Activated naive CD4-positive, alpha-beta T cell treated with anti-CD3 and anti-CD28 coated beads for 36 hours (primary cell): ENCODE measurements around the gene GABRR2. TPM values are rescaled to one million over a fixed set of nuclear protein-coding genes. Genes with fewer than 3 reads are reported as not detected.

Experiments
- CTCF ChIA-PET: fragments of 350-600 bp; sonication (Branson Sonifier 250); formaldehyde crosslinking; loops from one replicate; lab custom pipeline; 2021; ENCODE audit warnings: antibody characterized with exemption; lab: Charles Lee
- DNase-seq: peaks from one replicate; pipeline ENCODE4 v3.0.0-alpha.2; 2020
- H3K27ac Mint-ChIP-seq: one replicate; pipeline ENCODE4 v1.8.0; 2021; ENCODE audit warnings: mild to moderate bottlenecking, mixed read lengths
- H3K27me3 Mint-ChIP-seq: one replicate; pipeline ENCODE4 v1.8.0; 2021; ENCODE audit warnings: low read depth, mixed read lengths
- H3K36me3 Mint-ChIP-seq: one replicate; pipeline ENCODE4 v1.8.0; 2021; ENCODE audit warnings: low read depth, mixed read lengths
- H3K4me1 Mint-ChIP-seq: one replicate; pipeline ENCODE4 v1.8.0; 2021; ENCODE audit warnings: low read depth, mixed read lengths
- H3K4me3 Mint-ChIP-seq: one replicate; pipeline ENCODE4 v1.8.0; 2021; ENCODE audit warnings: mild to moderate bottlenecking, moderate library complexity, mixed read lengths
- H3K9me3 Mint-ChIP-seq: one replicate; pipeline ENCODE4 v1.8.0; 2021; ENCODE audit warnings: mixed read lengths
- intact Hi-C: fragments of 100-400 bp; cut with micrococcal nuclease; formaldehyde crosslinking; loops from one replicate; pipeline ENCODE4 v1.15.1; 2023
- total RNA-seq, 2 experiments: library from RNA; stranded (reverse); gene quantifications; one replicate each; pipeline ENCODE4 v1.2.3, GENCODE V29; 2021

GABRR2 gene
- total RNA-seq, 2 experiments from 2014 or later: not detected

DNA sequence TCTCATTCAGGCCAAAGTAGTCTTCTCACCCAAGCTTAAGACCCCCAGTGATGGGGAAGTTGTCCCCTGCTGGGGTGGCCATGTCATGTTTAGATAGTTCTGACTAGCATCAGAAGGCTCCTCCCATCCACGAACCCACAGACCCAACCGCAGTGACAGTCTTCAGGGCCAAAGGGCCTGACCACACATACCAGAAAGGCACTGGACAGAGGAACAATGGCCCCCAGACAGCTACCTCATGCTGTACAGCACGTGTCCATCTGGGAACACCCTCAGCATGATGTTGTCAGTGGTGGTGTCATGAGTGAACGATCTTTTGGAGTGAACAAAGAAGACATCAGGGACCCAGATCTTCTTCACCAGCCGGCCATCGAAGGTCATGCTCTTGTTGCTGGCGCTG is 46.3 kb downstream of the GABRR2 start:
- Mint-ChIP-seq H3K9me3 (no peaks in the 10 kb centered on the region), H3K4me3 (no peak overlapping the region), H3K4me1 (peaks cover 2% of the 10 kb centered on the region), H3K27me3 (no peaks in the 10 kb centered on the region), H3K36me3 (no peaks in the 10 kb centered on the region), H3K27ac (no peak overlapping the region)
- DNase-seq: no peak
- intact Hi-C loops: no loop called here
- CTCF ChIA-PET: no interaction called here

DNA sequence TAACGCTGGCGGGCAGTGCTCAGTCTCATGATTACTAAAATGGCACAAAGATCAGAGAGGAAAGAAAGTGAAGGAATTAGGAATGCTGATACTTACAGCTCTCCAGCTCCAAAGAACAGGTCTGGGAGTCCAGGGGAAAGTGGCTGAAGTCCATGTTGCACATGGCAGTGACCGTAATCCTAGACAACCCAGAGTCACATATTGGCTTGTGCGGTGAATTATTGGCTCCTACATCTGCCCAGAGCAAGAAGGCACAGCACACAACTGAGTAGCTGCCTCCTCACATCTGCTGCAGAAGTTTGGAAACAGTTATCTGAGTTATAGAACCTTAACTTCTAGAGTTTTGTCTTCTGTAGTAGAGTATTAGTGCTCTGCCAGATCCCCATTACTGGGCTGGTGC is 47.2 kb downstream of the GABRR2 start:
- Mint-ChIP-seq H3K4me3 (no peak overlapping the region), H3K9me3 (no peaks in the 10 kb centered on the region), H3K36me3 (no peaks in the 10 kb centered on the region), H3K4me1 (peaks cover 2% of the 10 kb centered on the region), H3K27me3 (no peaks in the 10 kb centered on the region), H3K27ac (no peak overlapping the region)
- CTCF ChIA-PET: interaction anchor here (0.6 kb wide), 2 partner anchors 96 to 148 kb away, joined by 3 read pairs; no protein-coding TSS in a partner anchor
- no peak for DNase-seq
- intact Hi-C loops: no loop called here

DNA sequence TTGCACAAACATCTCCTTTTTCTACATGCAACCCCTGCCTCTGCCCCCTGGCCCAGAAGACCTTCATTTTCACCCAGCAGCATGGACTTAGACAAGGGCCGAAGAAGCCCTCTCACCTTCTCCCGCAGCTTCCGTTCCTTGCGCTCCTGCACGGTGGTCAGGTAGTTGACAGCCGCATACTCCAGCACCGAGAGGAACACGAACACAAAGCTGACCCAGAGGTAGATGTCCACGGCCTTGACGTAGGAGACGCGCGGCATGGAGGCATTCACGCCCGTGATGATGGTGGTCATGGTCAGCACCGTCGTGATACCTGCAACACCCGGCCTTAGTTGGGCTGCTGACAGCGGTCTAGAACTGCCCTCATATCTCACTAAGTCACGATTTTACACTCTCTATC is 50.8 kb downstream of the GABRR2 start:
- peaks cover 4% of the 10 kb centered on the region for H3K4me1 Mint-ChIP-seq
- no peak overlapping the region for H3K27ac Mint-ChIP-seq
- no peaks in the 10 kb centered on the region for H3K36me3 Mint-ChIP-seq

DNA sequence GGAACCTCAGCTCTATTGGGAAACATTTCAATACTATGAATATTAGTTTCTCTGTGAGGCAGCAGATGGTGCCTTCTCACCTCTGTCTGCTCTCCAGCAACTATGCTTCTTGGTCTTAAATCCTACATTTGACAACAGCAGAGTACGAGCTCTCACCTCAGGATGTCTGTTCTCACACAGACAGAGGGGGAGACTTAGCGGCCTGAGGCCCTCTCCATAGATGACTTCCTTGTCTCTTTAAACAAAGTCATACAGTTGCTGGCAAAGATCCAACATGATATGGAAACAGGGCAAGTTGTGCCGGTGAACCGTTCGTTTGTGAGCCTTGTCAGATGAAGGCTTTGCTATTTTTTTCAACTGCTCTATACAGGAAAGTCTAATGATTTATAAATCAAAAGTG is 54.3 kb downstream of the GABRR2 start:
- CTCF ChIA-PET: no interaction called here
- intact Hi-C loops: no loop called here
- H3K36me3 Mint-ChIP-seq: no peaks in the 10 kb centered on the region
- H3K4me3 Mint-ChIP-seq: no peak overlapping the region
- H3K27ac Mint-ChIP-seq: no peak overlapping the region
- DNase-seq: peak; percentile 14
- H3K9me3 Mint-ChIP-seq: no peaks in the 10 kb centered on the region
- H3K4me1 Mint-ChIP-seq: peaks cover 4% of the 10 kb centered on the region
- no peaks in the 10 kb centered on the region for H3K27me3 Mint-ChIP-seq

More for the DNA sequence above, 50.8 kb downstream of the GABRR2 start:
- no peaks in the 10 kb centered on the region for H3K27me3 Mint-ChIP-seq
- CTCF ChIA-PET: no interaction called here
- no peak for DNase-seq
- H3K4me3 Mint-ChIP-seq: no peak overlapping the region
- intact Hi-C loops: no loop called here
- no peaks in the 10 kb centered on the region for H3K9me3 Mint-ChIP-seq

DNA sequence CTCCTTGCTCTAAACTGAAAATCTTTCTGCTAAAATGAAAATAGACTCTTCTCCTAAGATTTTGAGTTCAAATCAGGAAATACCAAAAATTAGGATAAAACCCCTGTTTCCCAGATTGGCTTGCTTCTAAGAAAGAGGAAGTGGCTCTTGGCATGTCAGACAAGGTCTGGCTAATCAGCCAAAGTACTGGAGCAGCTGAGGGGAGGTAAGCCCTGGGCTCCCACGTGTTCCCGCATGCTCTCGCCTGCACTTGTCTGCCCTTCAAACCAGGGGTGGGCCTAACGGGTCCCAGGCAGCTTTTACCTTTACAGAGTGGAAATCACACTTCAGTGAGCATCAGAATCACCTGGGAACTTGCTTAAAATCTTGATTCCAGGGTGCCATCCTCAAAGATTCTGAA is 54.8 kb downstream of the GABRR2 start:
- intact Hi-C loops: no loop called here
- Mint-ChIP-seq H3K27me3 (no peaks in the 10 kb centered on the region), H3K27ac (no peak overlapping the region), H3K9me3 (no peaks in the 10 kb centered on the region), H3K36me3 (no peaks in the 10 kb centered on the region), H3K4me1 (peaks cover 4% of the 10 kb centered on the region), H3K4me3 (no peak overlapping the region)
- CTCF ChIA-PET: no interaction called here
- no peak for DNase-seq

DNA sequence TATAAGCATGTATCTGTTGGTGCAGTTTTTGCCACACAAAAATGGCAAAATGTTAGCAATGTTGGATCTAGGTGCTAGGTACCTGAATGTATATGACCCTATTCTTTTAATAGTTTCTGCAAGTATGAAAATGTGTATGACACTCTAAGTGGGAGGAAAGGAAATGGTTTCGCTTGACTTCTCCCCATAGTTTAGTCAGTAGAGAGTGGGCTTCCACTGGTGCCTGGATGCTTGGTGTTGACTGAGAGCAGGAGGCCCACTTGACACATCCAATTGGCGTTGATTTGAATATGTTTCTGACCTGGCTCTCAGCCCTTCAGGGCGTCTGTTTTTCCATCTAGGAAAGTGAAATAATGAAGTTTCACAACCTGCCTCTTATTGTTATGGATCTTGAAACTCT is 56.2 kb downstream of the GABRR2 start:
- CTCF ChIA-PET: no interaction called here
- H3K27ac Mint-ChIP-seq: no peak overlapping the region
- intact Hi-C loops: no loop called here
- no peaks in the 10 kb centered on the region for H3K27me3 Mint-ChIP-seq
- no peak for DNase-seq
- no peaks in the 10 kb centered on the region for H3K9me3 Mint-ChIP-seq
- H3K36me3 Mint-ChIP-seq: no peaks in the 10 kb centered on the region
- H3K4me3 Mint-ChIP-seq: no peak overlapping the region
- H3K4me1 Mint-ChIP-seq: peaks cover 4% of the 10 kb centered on the region

DNA sequence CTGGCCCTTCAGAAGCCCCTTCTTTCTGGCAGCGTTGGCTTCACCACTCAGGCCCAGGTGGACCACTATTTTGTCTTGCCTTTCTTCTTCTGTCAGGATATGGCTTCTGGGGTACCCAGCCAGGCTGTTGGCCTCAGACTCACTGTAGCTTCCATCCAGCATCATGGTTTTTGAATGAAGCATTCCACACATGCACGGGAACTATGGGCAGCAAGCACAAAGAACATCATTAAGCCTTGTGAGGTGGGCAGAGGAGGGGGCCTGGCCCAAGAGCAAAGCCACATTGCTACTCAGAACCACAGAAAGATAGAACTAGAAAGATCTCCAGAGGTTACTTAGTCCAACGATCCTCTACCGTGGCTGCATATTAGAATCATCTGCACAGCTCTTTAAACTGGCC is 57.3 kb downstream of the GABRR2 start:
- Mint-ChIP-seq H3K4me3 (no peak overlapping the region), H3K36me3 (no peaks in the 10 kb centered on the region), H3K9me3 (no peaks in the 10 kb centered on the region), H3K4me1 (peaks cover 4% of the 10 kb centered on the region), H3K27ac (no peak overlapping the region), H3K27me3 (no peaks in the 10 kb centered on the region)
- no peak for DNase-seq
- CTCF ChIA-PET: interaction anchor here (0.6 kb wide), 1 partner anchor 9 kb away, joined by 3 read pairs; no protein-coding TSS in a partner anchor
- intact Hi-C loops: no loop called here

DNA sequence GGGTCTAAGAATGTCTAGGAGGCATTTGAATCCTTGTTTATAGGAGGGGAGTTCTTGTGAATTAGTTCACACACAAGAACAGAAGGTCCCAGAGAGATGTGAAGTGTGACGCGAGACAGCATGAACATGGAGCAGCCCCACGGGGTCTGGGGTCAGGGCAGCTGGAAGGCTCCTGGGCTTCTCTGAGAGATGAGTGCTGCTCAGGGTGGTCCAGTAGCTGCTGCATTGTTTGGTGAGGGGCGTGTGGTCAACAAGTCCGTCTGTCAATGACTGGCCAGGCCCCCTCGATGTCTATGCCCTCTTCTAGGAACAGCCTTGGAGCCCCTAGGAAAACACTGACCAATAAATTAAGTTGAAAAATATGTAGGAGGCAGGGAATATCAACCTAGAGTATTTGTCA is 57.8 kb downstream of the GABRR2 start:
- no peak overlapping the region for H3K4me3 Mint-ChIP-seq
- CTCF ChIA-PET: interaction anchor here (0.6 kb wide), 1 partner anchor 9 kb away, joined by 3 read pairs; no protein-coding TSS in a partner anchor
- intact Hi-C loops: no loop called here
- no peaks in the 10 kb centered on the region for H3K27me3 Mint-ChIP-seq
- DNase-seq: no peak
- no peak overlapping the region for H3K27ac Mint-ChIP-seq
- H3K9me3 Mint-ChIP-seq: no peaks in the 10 kb centered on the region
- no peaks in the 10 kb centered on the region for H3K36me3 Mint-ChIP-seq
- H3K4me1 Mint-ChIP-seq: peaks cover 4% of the 10 kb centered on the region

DNA sequence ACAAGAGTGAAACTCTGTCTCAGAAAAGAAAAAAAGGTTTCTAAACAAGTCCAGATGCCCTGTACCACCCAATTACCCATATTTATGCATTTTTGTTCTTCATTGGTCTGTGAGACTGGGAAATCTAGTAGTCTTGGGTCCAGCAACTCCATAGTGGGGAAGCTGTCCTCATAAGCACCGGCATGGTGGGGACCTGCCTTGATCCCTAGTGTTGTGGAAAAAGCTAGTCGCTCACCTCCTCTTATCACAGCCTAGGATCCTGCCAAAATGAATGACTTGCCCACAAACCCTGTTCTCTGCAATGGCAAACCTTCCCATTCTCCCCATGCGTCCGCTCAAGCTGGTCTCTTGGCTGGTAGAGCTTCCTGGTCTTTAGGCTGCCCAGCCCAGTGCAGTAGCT is 59.7 kb downstream of the GABRR2 start:
- Mint-ChIP-seq H3K27me3 (no peaks in the 10 kb centered on the region), H3K4me3 (no peak overlapping the region)

DNA sequence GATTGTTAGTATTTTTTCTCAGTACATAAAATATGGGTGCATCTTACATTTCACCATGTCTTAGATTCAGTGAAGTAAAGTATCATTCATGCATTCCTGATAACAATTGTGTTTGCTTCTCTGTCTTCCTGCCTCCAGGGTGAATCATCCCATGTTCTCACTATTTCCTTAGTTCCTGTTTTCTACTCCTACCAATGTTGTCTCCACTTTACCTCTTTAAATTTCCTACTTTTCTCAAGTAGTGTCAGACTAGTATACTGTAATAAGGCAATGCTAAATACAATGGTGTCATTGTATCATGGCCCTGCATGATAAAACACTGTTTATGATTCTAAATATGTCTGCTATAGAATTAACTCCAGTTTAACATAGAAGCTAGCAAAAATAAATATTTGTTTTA is 60.5 kb downstream of the GABRR2 start:
- H3K4me1 Mint-ChIP-seq: no peaks in the 10 kb centered on the region
- no peak overlapping the region for H3K27ac Mint-ChIP-seq
- DNase-seq: no peak
- CTCF ChIA-PET: interaction anchor here (1.1 kb wide), 1 partner anchor 118 kb away, joined by 3 read pairs; no protein-coding TSS in a partner anchor
- no peaks in the 10 kb centered on the region for H3K27me3 Mint-ChIP-seq
- H3K4me3 Mint-ChIP-seq: no peak overlapping the region
- H3K9me3 Mint-ChIP-seq: no peaks in the 10 kb centered on the region
- no peaks in the 10 kb centered on the region for H3K36me3 Mint-ChIP-seq
- intact Hi-C loops: no loop called here

More for the DNA sequence above, 59.7 kb downstream of the GABRR2 start:
- intact Hi-C loops: no loop called here
- no peak for DNase-seq
- CTCF ChIA-PET: no interaction called here
- Mint-ChIP-seq H3K27ac (no peak overlapping the region), H3K9me3 (no peaks in the 10 kb centered on the region), H3K36me3 (no peaks in the 10 kb centered on the region), H3K4me1 (no peaks in the 10 kb centered on the region)

DNA sequence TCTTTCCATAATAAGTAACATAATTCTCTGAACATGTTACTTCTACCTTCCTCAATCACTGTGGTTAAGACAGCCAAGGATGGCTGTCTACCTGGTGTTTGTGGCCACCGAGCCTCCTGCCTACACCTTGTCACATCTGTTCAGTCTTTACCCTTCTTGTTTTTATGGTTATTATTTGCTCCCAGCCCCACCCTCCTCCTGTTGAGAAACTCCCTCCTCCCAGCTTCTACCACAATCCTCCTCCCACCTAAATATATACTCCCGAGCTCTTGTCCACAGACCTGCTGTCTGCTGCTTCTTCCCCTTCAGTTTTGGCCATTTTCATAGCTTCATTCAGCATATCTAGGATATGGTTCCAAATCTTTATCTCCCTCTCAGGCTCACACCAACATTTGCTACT is 62.2 kb downstream of the GABRR2 start:
- H3K4me1 Mint-ChIP-seq: no peaks in the 10 kb centered on the region
- DNase-seq: no peak
- H3K4me3 Mint-ChIP-seq: no peak overlapping the region
- H3K27me3 Mint-ChIP-seq: no peaks in the 10 kb centered on the region
- no peaks in the 10 kb centered on the region for H3K9me3 Mint-ChIP-seq
- no peak overlapping the region for H3K27ac Mint-ChIP-seq
- intact Hi-C loops: no loop called here
- no peaks in the 10 kb centered on the region for H3K36me3 Mint-ChIP-seq
- CTCF ChIA-PET: no interaction called here

DNA sequence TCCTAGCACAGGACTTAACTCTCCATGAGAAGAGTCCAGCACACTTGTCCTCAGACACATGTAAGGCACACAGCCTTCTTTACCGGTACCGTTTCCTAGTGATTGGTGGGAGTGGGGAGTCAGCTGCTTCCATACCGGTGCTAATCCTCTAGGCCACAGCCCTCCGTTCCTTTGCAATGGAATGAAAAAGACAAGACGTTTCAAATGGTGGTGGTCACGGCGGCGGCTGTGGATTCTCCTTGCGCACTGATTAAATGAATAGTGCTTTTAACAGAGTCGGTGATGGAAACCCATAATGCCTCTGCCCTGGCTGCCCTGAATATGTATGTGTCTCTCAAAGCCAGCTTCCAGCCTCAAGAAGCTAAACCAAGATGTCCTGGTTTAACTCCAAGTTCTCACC is 63.1 kb downstream of the GABRR2 start:
- DNase-seq: no peak
- intact Hi-C loops: no loop called here
- H3K27ac Mint-ChIP-seq: no peak overlapping the region
- H3K27me3 Mint-ChIP-seq: peaks cover 3% of the 10 kb centered on the region
- H3K4me1 Mint-ChIP-seq: no peaks in the 10 kb centered on the region
- no peak overlapping the region for H3K4me3 Mint-ChIP-seq
- no peaks in the 10 kb centered on the region for H3K9me3 Mint-ChIP-seq
- H3K36me3 Mint-ChIP-seq: no peaks in the 10 kb centered on the region
- CTCF ChIA-PET: no interaction called here

DNA sequence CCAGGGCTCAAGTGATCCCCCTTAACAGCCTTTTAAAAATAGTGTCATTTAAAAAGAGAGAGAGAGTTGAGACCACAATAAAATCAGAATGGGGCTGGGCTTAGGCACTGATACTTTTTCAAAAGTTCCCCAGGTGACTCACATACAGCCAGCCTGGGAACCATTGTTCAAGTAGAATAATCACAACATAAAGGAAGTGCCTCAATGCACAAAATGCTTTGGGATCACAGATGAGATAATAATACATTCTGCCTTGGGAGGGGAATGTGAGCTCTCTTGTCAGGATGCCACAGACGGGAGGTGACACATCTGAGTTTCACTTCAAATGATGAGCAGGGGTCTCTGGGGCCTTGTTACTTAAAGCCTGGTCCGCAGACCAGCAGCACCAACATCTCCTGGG is 63.9 kb downstream of the GABRR2 start:
- no peaks in the 10 kb centered on the region for H3K9me3 Mint-ChIP-seq
- intact Hi-C loops: no loop called here
- H3K27ac Mint-ChIP-seq: no peak overlapping the region
- DNase-seq: no peak
- no peak overlapping the region for H3K4me3 Mint-ChIP-seq
- H3K4me1 Mint-ChIP-seq: no peaks in the 10 kb centered on the region
- CTCF ChIA-PET: no interaction called here
- no peaks in the 10 kb centered on the region for H3K36me3 Mint-ChIP-seq
- peaks cover 3% of the 10 kb centered on the region for H3K27me3 Mint-ChIP-seq
